Neural cell (in vitro differentiated cells): ENCODE measurements around the gene ACD. TPM values are rescaled to one million over a fixed set of nuclear protein-coding genes. Genes with fewer than 3 reads are reported as not detected.

Experiments used
- H2AFZ ChIP-seq: fragments of 200-600, 300-800 bp; sonication (generic), shearing (Covaris generic); 2 replicates; pipeline ENCODE4 v1.6.0; 2014; ENCODE audit warnings: low read depth, mild to moderate bottlenecking, antibody characterized with exemption, low read length, moderate library complexity
- H3F3A ChIP-seq: fragments of 200-600 bp; shearing (Covaris generic); 2 replicates; pipeline ENCODE4 v1.6.1; 2016; ENCODE audit warnings: mild to moderate bottlenecking, moderate library complexity, mixed read lengths, antibody characterized with exemption, low read length; ENCODE audit not compliant: insufficient read depth, poor library complexity, severe bottlenecking
- H3K27ac ChIP-seq: fragments of 200-600, 300-800 bp; sonication (generic), shearing (Covaris generic); 2 replicates; pipeline ENCODE4 v1.5.1; 2014; ENCODE audit warnings: mild to moderate bottlenecking, low read length, moderate library complexity
- H3K27me3 ChIP-seq: fragments of 300-800, 200-600 bp; sonication (generic), shearing (Covaris generic); 2 replicates; pipeline ENCODE4 v1.6.0; 2014; ENCODE audit warnings: mild to moderate bottlenecking, low read depth, low read length, moderate library complexity; ENCODE audit not compliant: insufficient read depth
- H3K36me3 ChIP-seq: fragments of 300-800, 200-600 bp; sonication (generic), shearing (Covaris generic); 2 replicates; pipeline ENCODE4 v1.5.1; 2014; ENCODE audit warnings: mild to moderate bottlenecking, antibody characterized with exemption, low read length, moderate library complexity; ENCODE audit not compliant: insufficient read depth
- H3K4me2 ChIP-seq: fragments of 300-800, 200-600 bp; sonication (generic), shearing (Covaris generic); 2 replicates; pipeline ENCODE4 v1.6.0; 2014; ENCODE audit warnings: mild to moderate bottlenecking, low read length
- H3K4me3 ChIP-seq: fragments of 300-800, 200-600 bp; sonication (generic), shearing (Covaris generic); 2 replicates; pipeline ENCODE4 v1.5.1; 2014; ENCODE audit warnings: mild to moderate bottlenecking, low read length, moderate library complexity
- H3K79me2 ChIP-seq: fragments of 200-600 bp; shearing (Covaris generic); replicated peaks from 2 replicates; pipeline ENCODE4 v1.6.0; 2014; ENCODE audit warnings: mild to moderate bottlenecking, low read length, moderate library complexity; ENCODE audit not compliant: insufficient read depth
- H3K9ac ChIP-seq: fragments of 300-800, 200-600 bp; sonication (generic), shearing (Covaris generic); 2 replicates; pipeline ENCODE4 v1.6.1; 2016; ENCODE audit warnings: mild to moderate bottlenecking, low read length, mixed read lengths
- H3K9me2 ChIP-seq: fragments of 200-600 bp; shearing (Covaris generic); 2 replicates; pipeline ENCODE4 v1.6.1; 2016; ENCODE audit warnings: mild to moderate bottlenecking, low read length, mixed read lengths; ENCODE audit not compliant: insufficient read depth
- H3K9me3 ChIP-seq: fragments of 200-600, 300-800 bp; sonication (generic), shearing (Covaris generic); 2 replicates; pipeline ENCODE4 v1.6.1; 2016; ENCODE audit warnings: mild to moderate bottlenecking, mixed run types, low read length, moderate library complexity, mixed read lengths
- H4K20me1 ChIP-seq: fragments of 200-600 bp; shearing (Covaris generic); 2 replicates; pipeline ENCODE4 v1.6.1; 2016; ENCODE audit warnings: mild to moderate bottlenecking, mixed run types; ENCODE audit not compliant: insufficient read depth
- EP300 ChIP-seq: fragments of 450-650 bp; conservative IDR thresholded peaks from 2 replicates; pipeline ENCODE4 v1.6.1; 2014; ENCODE audit warnings: antibody characterized with exemption, mild to moderate bottlenecking, moderate library complexity; ENCODE audit not compliant: poor library complexity, severe bottlenecking
- EZH2 ChIP-seq: fragments of 200-600, 300-800 bp; shearing (Covaris generic), sonication (generic); IDR thresholded peaks from 2 replicates; pipeline ENCODE4 v1.6.1; 2014; ENCODE audit warnings: antibody characterized with exemption, low read length, borderline replicate concordance, mild to moderate bottlenecking; ENCODE audit not compliant: insufficient read depth, poor library complexity, severe bottlenecking
- MXI1 ChIP-seq: fragments of 450-650 bp; conservative IDR thresholded peaks from 2 replicates; pipeline ENCODE4 v1.6.1; 2014; ENCODE audit warnings: antibody characterized with exemption, mild to moderate bottlenecking; ENCODE audit not compliant: poor library complexity, severe bottlenecking
- POLR2AphosphoS5 ChIP-seq: IDR thresholded peaks from 2 replicates; pipeline ENCODE4 v1.6.1; 2012
- RAD21 ChIP-seq: fragments of 450-650 bp; conservative IDR thresholded peaks from 2 replicates; pipeline ENCODE4 v1.6.1; 2014; ENCODE audit warnings: antibody characterized with exemption, mild to moderate bottlenecking, moderate library complexity
- SMC3 ChIP-seq: fragments of 450-650 bp; conservative IDR thresholded peaks from 2 replicates; pipeline ENCODE4 v1.6.1; 2014; ENCODE audit warnings: antibody characterized with exemption, mild to moderate bottlenecking, moderate library complexity; ENCODE audit not compliant: poor library complexity
- TAF1 ChIP-seq: IDR thresholded peaks from 2 replicates; pipeline ENCODE4 v1.6.1; 2012; ENCODE audit warnings: low read depth
- polyA plus RNA-seq: library from polyadenylated mRNA; depleted of rRNA; stranded (reverse); fragments of >200 nt; gene quantifications from 2 replicates; pipeline ENCODE4 v1.2.3, GENCODE V29; 2014
- TF ChIP-seq, protein P1 (sequence below): fragments of 450-650 bp; IDR thresholded peaks from 2 replicates; pipeline ENCODE4 v1.5.1; 2014; ENCODE audit warnings: antibody characterized with exemption, mild to moderate bottlenecking, moderate library complexity; ENCODE audit not compliant: poor library complexity, severe bottlenecking
- TF ChIP-seq, protein P2 (sequence below): IDR thresholded peaks from 2 replicates; pipeline ENCODE4 v1.6.1; 2012; ENCODE audit warnings: borderline replicate concordance

The ACD gene
- polyA plus RNA-seq, 1 donor from 2014 or later, result 98.6 TPM

DNA sequence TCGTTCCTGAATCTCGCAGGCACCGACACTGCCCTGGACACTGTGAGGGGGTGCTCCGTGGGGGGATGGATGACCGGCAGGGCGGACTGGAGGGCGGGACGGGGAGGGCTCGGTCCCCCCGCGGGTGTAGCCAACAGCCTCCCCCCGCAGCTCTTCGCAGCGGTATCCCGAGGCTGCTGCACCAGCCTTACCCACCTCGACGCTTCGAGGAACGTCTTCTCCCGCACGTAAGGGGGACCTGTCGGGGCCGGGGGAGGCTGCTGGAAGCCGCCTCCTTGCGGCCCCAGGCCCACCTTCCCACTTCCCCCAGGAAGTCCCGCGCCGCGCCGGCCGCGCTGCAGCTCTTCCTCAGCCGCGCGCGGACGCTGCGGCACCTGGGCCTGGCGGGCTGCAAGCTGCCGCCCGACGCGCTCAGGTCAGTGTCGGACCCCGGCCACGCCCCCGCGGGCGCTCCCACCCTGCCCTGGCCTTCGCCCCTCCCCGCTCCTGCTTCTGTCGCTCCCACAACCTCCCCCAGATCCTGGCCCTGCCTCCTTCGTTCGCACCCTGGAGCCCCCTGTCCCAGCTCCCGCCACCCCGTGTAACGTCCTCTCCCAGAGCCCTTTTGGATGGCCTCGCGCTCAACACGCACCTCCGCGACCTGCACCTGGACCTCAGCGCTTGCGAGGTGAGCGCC, 11.8 kb downstream of the ACD start:
- Histone ChIP-seq H3K9me2 (no peaks in the 10 kb centered on the region), H3K4me2 (no peak overlapping the region), H3K9me3 (no peaks in the 10 kb centered on the region), H3K79me2 (no peaks in the 10 kb centered on the region), H3F3A (no peaks in the 10 kb centered on the region), H3K27ac (no peak overlapping the region), H3K9ac (no peak overlapping the region), H2AFZ (no peak overlapping the region), H4K20me1 (no peaks in the 10 kb centered on the region), H3K4me3 (no peak overlapping the region), H3K27me3 (peaks cover 57% of the 10 kb centered on the region), H3K36me3 (no peaks in the 10 kb centered on the region)
- TF ChIP-seq, protein P1, sequence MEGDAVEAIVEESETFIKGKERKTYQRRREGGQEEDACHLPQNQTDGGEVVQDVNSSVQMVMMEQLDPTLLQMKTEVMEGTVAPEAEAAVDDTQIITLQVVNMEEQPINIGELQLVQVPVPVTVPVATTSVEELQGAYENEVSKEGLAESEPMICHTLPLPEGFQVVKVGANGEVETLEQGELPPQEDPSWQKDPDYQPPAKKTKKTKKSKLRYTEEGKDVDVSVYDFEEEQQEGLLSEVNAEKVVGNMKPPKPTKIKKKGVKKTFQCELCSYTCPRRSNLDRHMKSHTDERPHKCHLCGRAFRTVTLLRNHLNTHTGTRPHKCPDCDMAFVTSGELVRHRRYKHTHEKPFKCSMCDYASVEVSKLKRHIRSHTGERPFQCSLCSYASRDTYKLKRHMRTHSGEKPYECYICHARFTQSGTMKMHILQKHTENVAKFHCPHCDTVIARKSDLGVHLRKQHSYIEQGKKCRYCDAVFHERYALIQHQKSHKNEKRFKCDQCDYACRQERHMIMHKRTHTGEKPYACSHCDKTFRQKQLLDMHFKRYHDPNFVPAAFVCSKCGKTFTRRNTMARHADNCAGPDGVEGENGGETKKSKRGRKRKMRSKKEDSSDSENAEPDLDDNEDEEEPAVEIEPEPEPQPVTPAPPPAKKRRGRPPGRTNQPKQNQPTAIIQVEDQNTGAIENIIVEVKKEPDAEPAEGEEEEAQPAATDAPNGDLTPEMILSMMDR, result no peak
- TF ChIP-seq MXI1, result no peak
- no peak for TF ChIP-seq SMC3
- no peak for TF ChIP-seq EP300
- no peak for TF ChIP-seq RAD21
- no peak for TF ChIP-seq POLR2AphosphoS5

DNA sequence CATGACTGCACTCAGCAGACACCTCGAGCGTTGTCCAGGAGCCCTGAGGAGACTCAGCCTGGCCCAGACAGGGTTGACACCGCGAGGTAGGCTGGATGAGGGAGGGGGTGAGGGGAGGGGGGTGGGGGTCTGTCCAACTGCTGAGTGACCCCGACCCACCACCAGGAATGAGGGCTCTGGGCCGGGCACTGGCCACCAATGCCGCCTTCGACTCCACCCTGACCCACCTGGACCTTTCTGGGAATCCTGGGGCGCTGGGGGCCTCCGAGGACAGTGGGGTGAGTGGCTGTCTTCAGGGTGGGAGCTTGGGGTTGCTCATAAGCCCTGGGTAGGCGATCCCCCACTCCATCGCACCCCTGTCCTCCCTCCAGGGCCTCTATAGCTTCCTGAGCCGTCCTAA, 12.4 kb downstream of the ACD start:
- Histone ChIP-seq H3K79me2 (no peaks in the 10 kb centered on the region), H3K4me3 (no peak overlapping the region), H4K20me1 (no peaks in the 10 kb centered on the region), H3K4me2 (no peak overlapping the region), H3K36me3 (no peaks in the 10 kb centered on the region), H2AFZ (no peak overlapping the region), H3K27me3 (peaks cover 57% of the 10 kb centered on the region), H3K27ac (no peak overlapping the region), H3F3A (no peaks in the 10 kb centered on the region), H3K9me2 (no peaks in the 10 kb centered on the region), H3K9ac (no peak overlapping the region), H3K9me3 (no peaks in the 10 kb centered on the region)
- TF ChIP-seq, protein P1, result no peak
- TF ChIP-seq EP300 (no peak), SMC3 (no peak), RAD21 (no peak), POLR2AphosphoS5 (no peak), EZH2 (no peak), MXI1 (no peak), TAF1 (no peak)
- TF ChIP-seq, protein P2, sequence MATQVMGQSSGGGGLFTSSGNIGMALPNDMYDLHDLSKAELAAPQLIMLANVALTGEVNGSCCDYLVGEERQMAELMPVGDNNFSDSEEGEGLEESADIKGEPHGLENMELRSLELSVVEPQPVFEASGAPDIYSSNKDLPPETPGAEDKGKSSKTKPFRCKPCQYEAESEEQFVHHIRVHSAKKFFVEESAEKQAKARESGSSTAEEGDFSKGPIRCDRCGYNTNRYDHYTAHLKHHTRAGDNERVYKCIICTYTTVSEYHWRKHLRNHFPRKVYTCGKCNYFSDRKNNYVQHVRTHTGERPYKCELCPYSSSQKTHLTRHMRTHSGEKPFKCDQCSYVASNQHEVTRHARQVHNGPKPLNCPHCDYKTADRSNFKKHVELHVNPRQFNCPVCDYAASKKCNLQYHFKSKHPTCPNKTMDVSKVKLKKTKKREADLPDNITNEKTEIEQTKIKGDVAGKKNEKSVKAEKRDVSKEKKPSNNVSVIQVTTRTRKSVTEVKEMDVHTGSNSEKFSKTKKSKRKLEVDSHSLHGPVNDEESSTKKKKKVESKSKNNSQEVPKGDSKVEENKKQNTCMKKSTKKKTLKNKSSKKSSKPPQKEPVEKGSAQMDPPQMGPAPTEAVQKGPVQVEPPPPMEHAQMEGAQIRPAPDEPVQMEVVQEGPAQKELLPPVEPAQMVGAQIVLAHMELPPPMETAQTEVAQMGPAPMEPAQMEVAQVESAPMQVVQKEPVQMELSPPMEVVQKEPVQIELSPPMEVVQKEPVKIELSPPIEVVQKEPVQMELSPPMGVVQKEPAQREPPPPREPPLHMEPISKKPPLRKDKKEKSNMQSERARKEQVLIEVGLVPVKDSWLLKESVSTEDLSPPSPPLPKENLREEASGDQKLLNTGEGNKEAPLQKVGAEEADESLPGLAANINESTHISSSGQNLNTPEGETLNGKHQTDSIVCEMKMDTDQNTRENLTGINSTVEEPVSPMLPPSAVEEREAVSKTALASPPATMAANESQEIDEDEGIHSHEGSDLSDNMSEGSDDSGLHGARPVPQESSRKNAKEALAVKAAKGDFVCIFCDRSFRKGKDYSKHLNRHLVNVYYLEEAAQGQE, result no peak
